GM06990 (cell line): Measurements from ENCODE around the gene SEMA5B.

Experiments used
- DNase-seq: peaks from one replicate; pipeline ENCODE4 v3.0.0-alpha.2; 2011; ENCODE audit not compliant: insufficient read length; ENCODE audit errors: extremely low read depth
- H3K27me3 ChIP-seq: replicated peaks from 2 replicates; pipeline ENCODE4 v1.6.0; 2011; ENCODE audit warnings: low read length; ENCODE audit not compliant: control insufficient read depth, insufficient read depth
- H3K36me3 ChIP-seq: 2 replicates; pipeline ENCODE4 v1.5.1; 2011; ENCODE audit warnings: low read length; ENCODE audit not compliant: control insufficient read depth, insufficient read depth
- H3K4me3 ChIP-seq: replicated peaks from 2 replicates; pipeline ENCODE4 v1.5.1; 2011; ENCODE audit warnings: low read depth, mild to moderate bottlenecking, control low read depth, low read length
- TF ChIP-seq, protein P1 (sequence below): IDR thresholded peaks from 2 replicates; pipeline ENCODE4 v1.5.1; 2011; ENCODE audit warnings: low read length, control low read depth, mild to moderate bottlenecking, inconsistent platforms; ENCODE audit not compliant: insufficient read depth, poor library complexity, severe bottlenecking

The SEMA5B gene

GRCh38 chr3:123046262-123047061 is 18.9 kb upstream of the SEMA5B start:
- TF ChIP-seq, protein P1, sequence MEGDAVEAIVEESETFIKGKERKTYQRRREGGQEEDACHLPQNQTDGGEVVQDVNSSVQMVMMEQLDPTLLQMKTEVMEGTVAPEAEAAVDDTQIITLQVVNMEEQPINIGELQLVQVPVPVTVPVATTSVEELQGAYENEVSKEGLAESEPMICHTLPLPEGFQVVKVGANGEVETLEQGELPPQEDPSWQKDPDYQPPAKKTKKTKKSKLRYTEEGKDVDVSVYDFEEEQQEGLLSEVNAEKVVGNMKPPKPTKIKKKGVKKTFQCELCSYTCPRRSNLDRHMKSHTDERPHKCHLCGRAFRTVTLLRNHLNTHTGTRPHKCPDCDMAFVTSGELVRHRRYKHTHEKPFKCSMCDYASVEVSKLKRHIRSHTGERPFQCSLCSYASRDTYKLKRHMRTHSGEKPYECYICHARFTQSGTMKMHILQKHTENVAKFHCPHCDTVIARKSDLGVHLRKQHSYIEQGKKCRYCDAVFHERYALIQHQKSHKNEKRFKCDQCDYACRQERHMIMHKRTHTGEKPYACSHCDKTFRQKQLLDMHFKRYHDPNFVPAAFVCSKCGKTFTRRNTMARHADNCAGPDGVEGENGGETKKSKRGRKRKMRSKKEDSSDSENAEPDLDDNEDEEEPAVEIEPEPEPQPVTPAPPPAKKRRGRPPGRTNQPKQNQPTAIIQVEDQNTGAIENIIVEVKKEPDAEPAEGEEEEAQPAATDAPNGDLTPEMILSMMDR, result no peak
- Histone ChIP-seq H3K4me3 (no peak overlapping the region), H3K36me3 (no peaks in the 10 kb centered on the region), H3K27me3 (no peaks in the 10 kb centered on the region; the same call in 1 of the 2 replicates)
- no peak for DNase-seq

GRCh38 chr3:123044981-123045763 is 17.6 kb upstream of the SEMA5B start:
- H3K27me3 ChIP-seq, result no peaks in the 10 kb centered on the region; the same call in 1 of the 2 replicates
- no peaks in the 10 kb centered on the region for H3K36me3 ChIP-seq
- DNase-seq, result no peak
- no peak overlapping the region for H3K4me3 ChIP-seq
- TF ChIP-seq, protein P1, result no peak

GRCh38 chr3:123042413-123042812 is 14.8 kb upstream of the SEMA5B start:
- TF ChIP-seq, protein P1, result no peak
- DNase-seq, result no peak
- no peak overlapping the region for H3K4me3 ChIP-seq
- no peaks in the 10 kb centered on the region; the same call in 1 of the 2 replicates for H3K27me3 ChIP-seq
- no peaks in the 10 kb centered on the region for H3K36me3 ChIP-seq

DNA sequence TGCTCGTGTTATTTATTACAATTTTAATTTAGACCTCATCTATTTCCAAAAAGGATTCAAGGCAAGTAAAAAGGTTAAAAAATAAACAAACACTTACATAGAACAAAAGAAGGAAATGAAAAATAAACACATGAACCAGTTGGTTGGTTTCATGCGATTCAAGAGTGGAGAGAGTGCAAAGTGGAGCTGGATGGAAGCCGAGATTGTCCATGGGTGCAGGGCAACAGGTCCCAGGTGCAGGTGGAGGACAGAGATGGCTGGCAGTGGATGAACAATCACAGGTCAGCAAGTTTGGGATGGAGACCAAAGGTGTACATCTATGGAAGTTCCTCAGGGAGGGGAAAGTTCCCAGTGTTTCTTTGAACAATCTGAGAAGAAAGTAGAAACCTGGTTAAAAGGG is 11.6 kb upstream of the SEMA5B start:
- Histone ChIP-seq H3K36me3 (no peaks in the 10 kb centered on the region), H3K4me3 (no peak overlapping the region), H3K27me3 (no peaks in the 10 kb centered on the region; the same call in 1 of the 2 replicates)
- TF ChIP-seq, protein P1, result no peak
- no peak for DNase-seq

- no peaks in the 10 kb centered on the region; the same call in 1 of the 2 replicates for H3K27me3 ChIP-seq
- no peaks in the 10 kb centered on the region for H3K36me3 ChIP-seq
- no peak overlapping the region for H3K4me3 ChIP-seq
- TF ChIP-seq, protein P1, result no peak
- no peak for DNase-seq
Measured at GRCh38 chr3:123038751-123039150, 11.2 kb upstream of the SEMA5B start.
